HG03196 (cell line): ENCODE data around the gene SLC18A3.

Experiments
- ATAC-seq: cut with Tn5 transposase; IDR thresholded peaks from one replicate; pipeline ENCODE4 v1.9.1; 2021; ENCODE audit not compliant: unreplicated experiment

The SLC18A3 gene

DNA sequence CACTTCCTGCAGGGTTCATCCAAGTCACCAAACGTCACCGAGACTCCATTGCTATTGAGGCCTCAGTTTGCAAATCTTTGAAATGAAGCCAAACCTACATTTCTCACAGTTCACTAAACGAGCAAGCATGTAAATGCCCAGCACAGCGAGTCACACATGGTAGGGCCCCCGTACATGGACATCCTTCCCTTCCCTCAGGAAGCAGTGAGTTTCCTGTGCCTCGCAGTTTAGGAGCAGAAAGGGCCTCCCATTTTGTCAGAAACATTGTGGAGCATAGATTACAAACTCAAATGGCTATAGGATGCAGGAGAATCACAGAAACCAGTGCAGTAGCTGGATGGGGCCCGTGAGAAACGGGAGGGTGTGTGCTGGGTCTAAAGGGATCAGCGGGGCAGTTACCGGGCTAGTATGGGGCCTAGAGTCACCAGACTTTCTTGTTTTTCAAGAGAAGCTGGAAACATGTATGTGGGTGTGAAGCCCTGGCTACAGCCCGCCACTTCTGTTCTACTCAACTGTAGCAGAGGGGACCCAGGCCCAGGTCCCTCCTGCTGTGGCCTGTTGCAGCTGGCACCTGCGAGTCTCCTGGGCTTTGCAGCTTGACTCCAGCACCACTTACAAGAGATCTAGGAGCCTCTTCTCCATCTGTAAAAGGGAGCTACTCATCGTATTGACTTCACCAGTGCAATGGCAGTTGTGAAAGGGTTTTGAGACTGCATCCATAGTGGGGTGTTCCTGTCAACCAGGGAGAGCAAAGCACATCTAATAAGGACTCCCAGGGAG is 14.2 kb upstream of the SLC18A3 start:
- no peak for ATAC-seq

DNA sequence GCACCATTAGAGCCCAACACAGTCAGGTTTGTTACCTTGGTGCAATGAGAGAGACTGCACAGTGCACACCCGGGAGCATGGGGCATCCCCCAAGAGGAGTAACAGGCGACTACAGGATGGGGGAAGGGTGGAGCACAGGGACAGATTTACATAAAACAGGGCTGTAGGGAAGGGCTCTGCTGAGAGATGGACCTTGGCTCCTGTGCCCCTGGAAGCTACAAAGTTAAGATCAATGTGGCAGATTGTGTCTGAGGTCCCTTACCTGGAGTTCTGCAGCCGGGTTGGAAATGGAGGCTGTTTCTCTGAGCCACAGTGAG is 13.7 kb upstream of the SLC18A3 start:
- no peak for ATAC-seq

- ATAC-seq = no peak
Observed at GRCh38 chr10:49596836-49597235, 13.3 kb upstream of the SLC18A3 start.

DNA sequence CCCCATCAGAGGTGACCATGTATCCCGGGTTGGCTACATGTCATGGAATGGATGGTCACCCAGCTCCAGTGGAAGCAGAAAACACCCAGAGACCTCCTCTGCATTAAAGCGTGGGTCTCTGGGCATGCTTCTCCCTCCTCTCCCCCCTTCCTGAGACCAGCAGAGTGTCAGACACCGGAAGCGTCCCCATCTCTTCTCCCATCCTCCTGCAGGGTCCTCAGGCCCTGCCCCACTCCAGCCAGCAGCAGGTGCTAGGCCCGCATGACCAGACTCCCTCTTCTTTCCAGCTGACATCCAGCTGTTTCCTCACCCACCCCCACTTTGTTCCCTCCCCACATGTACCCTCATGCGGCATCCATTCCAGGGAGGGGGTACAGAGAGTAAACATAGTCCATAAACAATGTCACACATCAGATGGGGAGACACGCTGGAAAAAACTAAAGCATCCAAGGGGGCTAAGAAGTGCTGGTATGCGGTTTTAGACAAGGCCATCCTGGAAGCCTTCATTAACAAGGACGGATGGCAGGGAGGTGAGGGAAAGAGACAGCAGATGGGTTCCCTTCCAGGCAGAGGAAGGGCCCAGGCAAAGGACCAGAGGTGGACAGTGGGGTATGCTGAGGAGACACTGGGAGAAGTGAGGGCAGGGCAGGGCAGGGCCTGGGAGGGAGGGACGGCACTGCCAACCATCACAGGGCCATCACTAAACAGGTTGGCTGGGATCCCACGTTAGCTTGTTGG is 12.5 kb upstream of the SLC18A3 start:
- ATAC-seq = no peak

- no peak for ATAC-seq
Observed at GRCh38 chr10:49598164-49598856, 11.8 kb upstream of the SLC18A3 start.

- ATAC-seq = no peak
Observed at GRCh38 chr10:49598986-49599385, 11.1 kb upstream of the SLC18A3 start.

DNA sequence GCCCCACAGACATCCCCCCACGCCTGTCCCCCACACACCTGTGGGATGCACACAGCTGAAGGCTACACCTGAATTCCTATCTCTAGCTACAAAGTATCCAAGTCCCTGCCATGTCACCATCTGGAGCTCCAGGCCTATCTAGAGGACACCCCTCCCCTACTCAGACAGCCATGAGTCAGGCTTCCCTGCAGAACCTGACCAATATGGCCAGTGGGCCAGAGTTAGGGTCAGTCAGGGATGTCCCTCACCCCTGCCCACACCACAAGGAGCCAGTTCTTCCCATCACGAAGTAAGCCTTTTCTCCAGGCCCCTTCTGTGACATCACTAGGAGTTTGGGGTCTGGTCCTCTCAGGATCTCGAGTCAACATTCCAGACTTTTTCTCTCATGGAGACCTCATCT is 10.6 kb upstream of the SLC18A3 start:
- no peak for ATAC-seq

DNA sequence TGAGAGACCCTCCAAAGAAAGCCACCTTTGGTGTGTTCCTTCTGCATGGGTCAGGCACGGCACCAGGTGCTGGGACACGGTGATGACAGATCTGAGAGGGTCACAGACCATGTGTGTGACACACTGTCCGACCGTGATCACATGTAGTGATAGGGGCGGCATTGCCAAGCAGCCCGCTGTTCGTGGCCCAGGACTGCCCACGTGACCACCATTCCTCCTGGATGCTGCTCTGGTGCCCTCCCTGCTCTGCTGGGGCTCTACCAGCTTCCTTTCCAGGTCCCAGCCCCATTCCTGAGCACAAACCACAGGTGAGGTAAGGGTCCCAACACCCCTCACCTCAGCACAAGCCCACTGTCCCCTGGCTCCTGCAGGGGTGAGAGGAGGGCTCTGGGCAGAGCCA is 10.1 kb upstream of the SLC18A3 start:
- no peak for ATAC-seq

GRCh38 chr10:49600781-49601400 is 9.2 kb upstream of the SLC18A3 start:
- no peak for ATAC-seq

DNA sequence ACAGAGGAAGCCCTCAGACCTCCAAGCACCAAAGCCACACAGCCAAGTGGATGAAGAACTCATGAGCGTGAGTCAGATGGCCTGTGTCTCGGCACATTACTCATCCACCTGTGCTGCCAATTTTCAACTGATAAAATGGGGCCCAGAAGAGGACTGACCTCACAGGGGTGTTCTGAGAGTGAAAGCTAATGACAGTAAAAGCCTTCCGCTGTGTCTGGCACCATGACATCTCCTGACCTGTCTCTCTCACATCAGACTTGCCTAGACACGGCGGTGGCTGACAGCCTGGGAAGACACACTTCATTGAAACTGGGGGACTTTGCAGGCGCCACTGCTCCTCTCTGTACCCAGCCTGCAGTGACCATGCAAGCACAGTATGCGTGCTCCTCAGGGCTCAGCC is 8.3 kb upstream of the SLC18A3 start:
- no peak for ATAC-seq

- no peak for ATAC-seq
Observed at GRCh38 chr10:49602380-49603023, 7.6 kb upstream of the SLC18A3 start.

- ATAC-seq = no peak
Observed at GRCh38 chr10:49605216-49605938, 4.7 kb upstream of the SLC18A3 start.

DNA sequence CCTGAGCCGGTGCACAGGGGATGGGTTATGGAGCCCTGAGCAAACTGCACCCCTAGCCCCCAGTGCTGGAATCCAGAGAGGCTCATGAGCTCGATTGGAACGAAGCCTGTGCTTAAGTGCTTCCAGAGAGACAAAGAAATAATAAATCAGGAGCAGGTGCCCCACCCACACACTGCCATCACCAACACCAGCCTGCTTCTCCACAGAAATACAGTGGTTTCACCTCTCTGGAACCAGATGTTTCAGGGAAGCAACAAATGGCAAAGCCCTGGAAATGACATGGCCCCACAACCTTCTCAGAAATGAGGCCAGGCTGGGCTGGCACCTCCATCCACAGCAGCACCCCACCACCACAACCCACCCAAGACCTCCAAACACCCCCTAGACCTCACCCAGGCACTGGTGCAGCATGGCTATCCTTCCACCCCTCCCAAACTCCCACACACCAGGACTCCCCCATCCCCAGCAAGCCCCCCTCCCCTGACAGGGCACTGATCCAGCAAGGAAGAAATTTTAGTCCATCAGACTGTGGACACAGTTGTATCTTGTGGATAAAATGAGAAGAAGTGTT is 4.1 kb upstream of the SLC18A3 start:
- no peak for ATAC-seq

DNA sequence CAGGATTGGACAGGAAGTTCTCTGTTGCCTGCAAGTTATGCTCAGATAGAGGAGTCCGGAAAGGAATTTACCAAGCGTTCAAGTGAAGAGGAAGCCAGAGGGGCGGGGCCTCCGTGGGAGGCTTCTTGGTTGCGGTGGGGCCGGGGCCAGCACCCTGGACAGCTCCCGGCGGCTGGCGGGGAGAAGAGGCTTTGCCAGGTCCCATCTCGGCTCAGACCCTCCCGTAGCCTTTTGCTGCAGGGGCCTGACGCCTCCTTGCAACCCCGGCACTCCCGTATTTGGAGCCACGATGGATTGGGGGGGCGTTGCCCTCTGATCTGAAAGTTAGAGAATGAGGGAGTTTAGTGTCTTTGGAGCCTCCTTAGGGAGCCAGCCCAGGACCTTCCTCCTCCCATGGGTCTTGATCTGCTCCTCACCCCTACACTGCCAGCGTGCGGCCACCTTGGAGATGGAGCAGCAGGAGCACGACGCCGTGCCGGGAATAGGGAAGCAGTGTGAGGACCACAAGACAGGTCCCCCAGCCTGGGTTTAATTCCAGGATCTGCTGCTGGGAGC is 3.1 kb upstream of the SLC18A3 start:
- ATAC-seq = peak; percentile 68

- ATAC-seq = no peak
Observed at GRCh38 chr10:49608166-49609005, 1.7 kb upstream of the SLC18A3 start.

GRCh38 chr10:49609006-49609282 is 1.2 kb upstream of the SLC18A3 start:
- no peak for ATAC-seq

GRCh38 chr10:49609283-49610113 is 612 bp upstream of the SLC18A3 start:
- no peak for ATAC-seq

- no peak for ATAC-seq
Observed at GRCh38 chr10:49610458-49611165, 502 bp downstream of the SLC18A3 start.
